ENCODE results near the gene PLCL1. TPM values are rescaled to one million over a fixed set of nuclear protein-coding genes. Genes with fewer than 3 reads are reported as not detected.

Gene PLCL1
- total RNA-seq, 1 donor from 2014 or later = 0.04 TPM

- Mint-ChIP-seq H3K36me3 (ENCODE audit: low read depth) (no peaks in the 10 kb centered on the region), H3K27ac (no peak overlapping the region), H3K4me3 (no peak overlapping the region), H3K9me3 (no peaks in the 10 kb centered on the region), H3K27me3 (no peaks in the 10 kb centered on the region), H3K4me1 (no peaks in the 10 kb centered on the region)
- TF ChIP-seq CTCF (IDR thresholded peaks at IDR 0.05) = no peak
- intact Hi-C loops (cut with micrococcal nuclease) = no loop called here
- CTCF ChIA-PET = no interaction called here
- POLR2A ChIA-PET = no interaction called here
- DNase-seq = no peak
- no peak for ATAC-seq (ENCODE audit: low read depth)
These were observed 192.2 kb downstream of the PLCL1 start for GRCh38 chr2:197996583-197996982.

GRCh38 chr2:197997083-197997541 is 192.7 kb downstream of the PLCL1 start:
- H3K9me3 Mint-ChIP-seq = no peaks in the 10 kb centered on the region
- no peaks in the 10 kb centered on the region for H3K27me3 Mint-ChIP-seq
- no peaks in the 10 kb centered on the region for H3K36me3 Mint-ChIP-seq (ENCODE audit: low read depth)
- H3K27ac Mint-ChIP-seq = no peak overlapping the region
- ChIA-PET CTCF (no interaction called here), POLR2A (no interaction called here)
- TF ChIP-seq CTCF (IDR thresholded peaks at IDR 0.05) = no peak
- DNase-seq (no peak), ATAC-seq (ENCODE audit: low read depth) (no peak)
- intact Hi-C loops (cut with micrococcal nuclease) = no loop called here
- no peaks in the 10 kb centered on the region for H3K4me1 Mint-ChIP-seq
- no peak overlapping the region for H3K4me3 Mint-ChIP-seq

- H3K27me3 Mint-ChIP-seq = no peaks in the 10 kb centered on the region
- H3K36me3 Mint-ChIP-seq (ENCODE audit: low read depth) = no peaks in the 10 kb centered on the region
- no peak for TF ChIP-seq CTCF (IDR thresholded peaks at IDR 0.05)
- POLR2A ChIA-PET = no interaction called here
- no peaks in the 10 kb centered on the region for H3K9me3 Mint-ChIP-seq
- ATAC-seq (ENCODE audit: low read depth) = no peak
- DNase-seq = no peak
- no peaks in the 10 kb centered on the region for H3K4me1 Mint-ChIP-seq
- intact Hi-C loops (cut with micrococcal nuclease) = no loop called here
- no peak overlapping the region for H3K4me3 Mint-ChIP-seq
- CTCF ChIA-PET = no interaction called here
- no peak overlapping the region for H3K27ac Mint-ChIP-seq
These were observed 194.3 kb downstream of the PLCL1 start for GRCh38 chr2:197998702-197999101.

GRCh38 chr2:198000417-198000816 is 196.0 kb downstream of the PLCL1 start:
- Mint-ChIP-seq H3K4me1 (no peaks in the 10 kb centered on the region), H3K36me3 (ENCODE audit: low read depth) (no peaks in the 10 kb centered on the region), H3K27me3 (no peaks in the 10 kb centered on the region), H3K4me3 (no peak overlapping the region), H3K27ac (no peak overlapping the region), H3K9me3 (no peaks in the 10 kb centered on the region)
- TF ChIP-seq CTCF (IDR thresholded peaks at IDR 0.05) = no peak
- ChIA-PET POLR2A (no interaction called here), CTCF (no interaction called here)
- ATAC-seq (ENCODE audit: low read depth) (no peak), DNase-seq (no peak)
- intact Hi-C loops (cut with micrococcal nuclease) = no loop called here

- Mint-ChIP-seq H3K4me1 (no peaks in the 10 kb centered on the region), H3K9me3 (no peaks in the 10 kb centered on the region), H3K27me3 (no peaks in the 10 kb centered on the region), H3K4me3 (no peak overlapping the region), H3K36me3 (ENCODE audit: low read depth) (no peaks in the 10 kb centered on the region), H3K27ac (no peak overlapping the region)
- CTCF ChIA-PET = no interaction called here
- TF ChIP-seq CTCF (IDR thresholded peaks at IDR 0.05) = no peak
- DNase-seq (no peak), ATAC-seq (ENCODE audit: low read depth) (no peak)
- intact Hi-C loops (cut with micrococcal nuclease) = no loop called here
- POLR2A ChIA-PET = no interaction called here
These were observed 199.8 kb downstream of the PLCL1 start for GRCh38 chr2:198004173-198004572.

Measured in activated B cell treated with CpG ODN at 0.5 μM for 24 hours (primary cell).